Heart left ventricle (tissue), 16 donors: ENCODE data around the gene CEMIP2. TPM values are rescaled to one million over a fixed set of nuclear protein-coding genes. Genes with fewer than 3 reads are reported as not detected.
"Not testable (repeated sequence)": the region's sequence is repeated elsewhere in the genome, so short reads cannot be mapped to it uniquely, and the experiment has no call there.

ENCODE experiments used
- ATAC-seq, 4 donors: fragments of 200-7000 bp; cut with Tn5 transposase; one replicate each; pipeline ENCODE4 v1.9.1; 2020 to 2022; ENCODE audit warnings: moderate library complexity in 4 of 4, mild to moderate bottlenecking in 3 of 4, moderate number of reproducible peaks in 1 of 4
- DNase-seq, 5 donors: peaks; one replicate each; pipeline ENCODE4 v3.0.0-alpha.2; 2020
- H3K27ac ChIP-seq, 12 donors: fragments of 200-600 bp; sonication (generic) in 4 of 12; one replicate each; pipeline versions ENCODE4 v1.5.0 to v1.8.0; 2016 to 2022; ENCODE audit warnings: mild to moderate bottlenecking in 2 of 12
- H3K27me3 ChIP-seq, 9 donors: fragments of 200-600 bp; sonication (generic) in 2 of 9; one replicate each; pipeline versions ENCODE4 v1.5.1 to v1.8.0; 2016 to 2022; ENCODE audit warnings: mild to moderate bottlenecking in 3 of 9
- H3K36me3 ChIP-seq, 9 donors: fragments of 200-600 bp; sonication (generic) in 2 of 9; one replicate each; pipeline versions ENCODE4 v1.5.0 to v1.8.0; 2018 to 2022; ENCODE audit warnings: mild to moderate bottlenecking in 2 of 9
- H3K4me1 ChIP-seq, 12 donors: fragments of 200-600 bp; sonication (generic) in 4 of 12; one replicate each; pipeline versions ENCODE4 v1.5.0 to v1.8.0; 2016 to 2022; ENCODE audit warnings: mild to moderate bottlenecking in 3 of 12
- H3K4me3 ChIP-seq, 12 donors: fragments of 200-600 bp; sonication (generic) in 4 of 12; one replicate each; pipeline versions ENCODE4 v1.5.0 to v1.8.0; 2017 to 2022; ENCODE audit warnings: mild to moderate bottlenecking in 9 of 12, moderate library complexity in 4 of 12
- H3K9me3 ChIP-seq, 12 donors: fragments of 200-600 bp; sonication (generic) in 4 of 12; one replicate each; pipeline versions ENCODE4 v1.5.0 to v1.8.0; 2016 to 2022; ENCODE audit warnings: mild to moderate bottlenecking in 1 of 12
- POLR2A ChIP-seq, 2 donors: fragments of 450-650 bp; IDR thresholded peaks; one replicate each; pipeline ENCODE4 v1.6.1; 2017; ENCODE audit warnings: antibody characterized with exemption in 2 of 2, mild to moderate bottlenecking in 2 of 2, moderate library complexity in 2 of 2
- WGBS, 4 donors: extraction: QIAGEN DNeasy Blood & Tissue Kit in 2 of 4; methylation state at CpG; one replicate each; pipeline versions ENCODE4 v1.1.5 to v1.1.7; 2013 to 2018; 5-methylcytosine and 5-hydroxymethylcytosine counted together
- intact Hi-C, 10 donors: fragments of 100-400 bp; cut with DNase I; formaldehyde crosslinking; loops; one replicate each; pipeline versions ENCODE4 v1.11.1 to v1.14.2; 2022
- polyA plus RNA-seq, 2 donors: library from polyadenylated mRNA; stranded (reverse); fragments of 200-250 nt; gene quantifications; one replicate each; pipeline ENCODE4 v1.2.3, GENCODE V29; 2013
- total RNA-seq, 9 donors: library from RNA; depleted of rRNA in 2 of 9; stranded (reverse); fragments of >200 nt in 2 of 9; fragmentation: NEBNext Ultra II Directional in 3 of 9; extraction: Animal tissue kit (Norgen Biotek cat#: 25700) in 3 of 9; gene quantifications; one replicate each; pipeline versions ENCODE4 v1.1.0 to v1.2.4, GENCODE V29; 2016 to 2023
- TF ChIP-seq, protein P1 (sequence below), 12 donors: fragments of 200-600 bp; sonication (generic) in 4 of 12; IDR thresholded peaks; one replicate each; pipeline versions ENCODE4 v1.5.0 to v1.8.0; 2018 to 2022; ENCODE audit warnings: antibody characterized with exemption in 12 of 12, mild to moderate bottlenecking in 5 of 12
- donor health status: ischemic (EF 13 %, LVEDD 7.1; RV severe dilation, severe dysfunction).
- donor health status: healthy with polysubstance abuse.
- donor health status: DM: no; HTN: yes; CAD: no.
- donor health status: DM: no; HTN: no; CAD: no.
- donor health status: ischemic (EF 25% LVEDD 6.9; RV normal size, moderate dysfunction).
- donor health status: ischemic (EF 25% LVEDD 5.7; RV mildly dilated, moderate dysfunction).
- donor health status: healthy.
- donor health status: DM: yes; HTN: yes; CAD: no.
- donor health status: ischemic (EF 35%, LVEDD 5.7; RV mildly dilated, moderate dysfunction).
- donor health status: nonischemic (EF 11% LVEDD 7.7; RV severe dilation, severe dysfunction).
- donor health status: DM: yes; HTN: yes; CAD: no.
- donor health status: PGD.
- donor health status: ischemic (EF 29% LVEDD 5.4; RV normal size, mild dysfunction).
- donor health status: nonischemic (EF 23%, LVEDD 6.1; RV moderate dilation, normal function).

Gene CEMIP2
- total and polyA plus RNA-seq, 11 donors = 5.8 to 49.3 (median 7.4) TPM

DNA sequence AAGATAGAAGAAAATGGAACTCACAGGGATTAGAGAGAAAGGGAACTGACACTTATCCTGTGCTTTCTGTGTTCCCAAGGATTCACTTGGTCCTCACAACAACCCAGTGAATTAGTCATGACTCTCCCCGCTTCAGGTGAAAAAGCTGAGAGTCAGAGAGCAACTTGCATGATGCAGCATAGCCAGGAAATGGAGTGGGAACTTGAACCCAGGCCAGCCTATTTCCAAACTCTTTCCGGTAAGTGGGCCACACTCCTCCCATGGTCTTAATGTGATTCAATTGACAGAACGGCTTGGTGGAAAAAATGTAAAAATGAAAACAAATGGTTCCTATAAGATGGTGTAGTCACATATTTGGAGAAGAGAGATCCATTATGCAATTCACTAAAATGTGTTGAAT lies 45.9 kb upstream of the CEMIP2 start:
- Histone ChIP-seq H3K9me3 (no peaks in the 10 kb centered on the region), H3K27me3 (no peaks in the 10 kb centered on the region), H3K4me1 (peaks cover 0 to 14% (median 6%) of the 10 kb centered on the region in 12 donors), H3K36me3 (no peaks in the 10 kb centered on the region), H3K27ac (peak overlapping the region in 2 of 12 donors; percentile 1 to 5), H3K4me3 (no peak overlapping the region)
- intact Hi-C loops = loop anchor here in 6 of 10 donors (5.0 to 10.0 kb wide), 7 partner anchors 47 to 529 kb away; partner anchors contain the start of genes ABHD17B (in 2 of the 6), C9orf85 (in 2 of the 6) and CEMIP2 (in 1 of the 6)
- TF ChIP-seq, protein P1, sequence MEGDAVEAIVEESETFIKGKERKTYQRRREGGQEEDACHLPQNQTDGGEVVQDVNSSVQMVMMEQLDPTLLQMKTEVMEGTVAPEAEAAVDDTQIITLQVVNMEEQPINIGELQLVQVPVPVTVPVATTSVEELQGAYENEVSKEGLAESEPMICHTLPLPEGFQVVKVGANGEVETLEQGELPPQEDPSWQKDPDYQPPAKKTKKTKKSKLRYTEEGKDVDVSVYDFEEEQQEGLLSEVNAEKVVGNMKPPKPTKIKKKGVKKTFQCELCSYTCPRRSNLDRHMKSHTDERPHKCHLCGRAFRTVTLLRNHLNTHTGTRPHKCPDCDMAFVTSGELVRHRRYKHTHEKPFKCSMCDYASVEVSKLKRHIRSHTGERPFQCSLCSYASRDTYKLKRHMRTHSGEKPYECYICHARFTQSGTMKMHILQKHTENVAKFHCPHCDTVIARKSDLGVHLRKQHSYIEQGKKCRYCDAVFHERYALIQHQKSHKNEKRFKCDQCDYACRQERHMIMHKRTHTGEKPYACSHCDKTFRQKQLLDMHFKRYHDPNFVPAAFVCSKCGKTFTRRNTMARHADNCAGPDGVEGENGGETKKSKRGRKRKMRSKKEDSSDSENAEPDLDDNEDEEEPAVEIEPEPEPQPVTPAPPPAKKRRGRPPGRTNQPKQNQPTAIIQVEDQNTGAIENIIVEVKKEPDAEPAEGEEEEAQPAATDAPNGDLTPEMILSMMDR (IDR thresholded peaks at IDR 0.05) = no peak
- TF ChIP-seq POLR2A (IDR thresholded peaks at IDR 0.05) = no peak
- WGBS, 4 donors = 57 to 71% (median 62%) methylated on average over 3 of the region's 3 CpGs
- DNase-seq (peak in 4 of 5 donors; percentile 21 to 41 (median 35)), ATAC-seq (peak in 3 of 4 donors; percentile 41 to 73 (median 59))

DNA sequence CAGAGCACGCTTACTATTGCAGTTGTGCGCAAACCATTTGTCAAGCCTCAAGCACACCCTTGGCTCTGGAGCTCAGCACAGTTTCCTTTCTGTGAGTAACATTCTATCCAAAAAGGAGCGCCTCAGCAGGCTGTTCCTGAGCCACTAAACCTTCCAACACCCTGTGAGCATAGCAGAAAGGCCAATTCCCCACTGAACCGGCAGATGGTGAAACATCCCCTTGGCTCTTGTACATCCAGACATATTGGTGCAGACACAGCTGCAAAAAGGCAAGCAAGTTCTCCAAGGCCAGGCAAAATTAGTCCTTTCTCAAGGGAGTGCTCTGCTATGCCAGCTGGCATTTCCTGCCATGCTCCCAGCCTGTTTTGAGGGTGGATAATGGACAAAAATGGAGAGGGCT lies 44.1 kb upstream of the CEMIP2 start:
- TF ChIP-seq POLR2A (IDR thresholded peaks at IDR 0.05) = no peak
- TF ChIP-seq, protein P1 (IDR thresholded peaks at IDR 0.05) = peak in 3 of 12 donors; percentile 23 to 32 (median 24)
- Histone ChIP-seq H3K27ac (peak overlapping the region in 4 of 12 donors; percentile 11 to 37 (median 24)), H3K36me3 (no peaks in the 10 kb centered on the region), H3K9me3 (no peaks in the 10 kb centered on the region), H3K4me1 (peaks cover 0 to 14% (median 6%) of the 10 kb centered on the region in 12 donors), H3K27me3 (no peaks in the 10 kb centered on the region), H3K4me3 (no peak overlapping the region)
- intact Hi-C loops = loop anchor here in 6 of 10 donors (5.0 to 10.0 kb wide), 7 partner anchors 45 to 528 kb away; partner anchors contain the start of genes ABHD17B (in 2 of the 6), C9orf85 (in 2 of the 6) and CEMIP2 (in 1 of the 6)
- DNase-seq (peak in 4 of 5 donors; percentile 23 to 67 (median 42)), ATAC-seq (peak; percentile 65 to 93 (median 82))
- 64 to 89% (median 79%) methylated on average over 3 to 4 of the region's 4 CpGs for WGBS, 4 donors

DNA sequence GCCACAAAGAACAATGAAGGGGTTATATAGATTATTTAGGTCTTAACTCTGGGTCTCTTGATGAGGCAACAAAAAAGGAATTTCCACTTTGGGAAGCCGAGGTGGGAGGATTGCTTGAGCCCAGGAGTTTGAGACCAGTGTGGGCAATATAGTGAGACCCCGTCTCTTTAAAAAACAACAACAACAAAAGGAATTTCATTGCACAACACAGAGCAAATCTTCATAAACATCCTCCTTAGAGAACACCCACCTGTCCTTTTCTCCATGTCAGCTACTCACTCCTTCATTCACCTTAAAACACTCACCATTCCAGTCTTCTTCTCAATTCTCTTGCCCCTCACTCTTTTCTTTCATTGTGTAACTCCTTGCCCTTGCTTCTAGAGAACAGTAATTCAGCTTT lies 39.8 kb upstream of the CEMIP2 start:
- Histone ChIP-seq H3K4me3 (no peak overlapping the region), H3K27ac (no peak overlapping the region), H3K27me3 (no peaks in the 10 kb centered on the region), H3K36me3 (no peaks in the 10 kb centered on the region), H3K9me3 (no peaks in the 10 kb centered on the region), H3K4me1 (peaks cover 0 to 12% (median 4%) of the 10 kb centered on the region in 12 donors)
- intact Hi-C loops = loop anchor here in 7 of 10 donors (1.0 to 10.0 kb wide), 6 partner anchors 214 to 467 kb away; no protein-coding TSS in a partner anchor
- ATAC-seq (no peak), DNase-seq (no peak)
- 84 to 92% (median 90%) methylated on average over 2 of the region's 2 CpGs for WGBS, 4 donors
- TF ChIP-seq, protein P1 (IDR thresholded peaks at IDR 0.05) = no peak
- no peak for TF ChIP-seq POLR2A (IDR thresholded peaks at IDR 0.05)

DNA sequence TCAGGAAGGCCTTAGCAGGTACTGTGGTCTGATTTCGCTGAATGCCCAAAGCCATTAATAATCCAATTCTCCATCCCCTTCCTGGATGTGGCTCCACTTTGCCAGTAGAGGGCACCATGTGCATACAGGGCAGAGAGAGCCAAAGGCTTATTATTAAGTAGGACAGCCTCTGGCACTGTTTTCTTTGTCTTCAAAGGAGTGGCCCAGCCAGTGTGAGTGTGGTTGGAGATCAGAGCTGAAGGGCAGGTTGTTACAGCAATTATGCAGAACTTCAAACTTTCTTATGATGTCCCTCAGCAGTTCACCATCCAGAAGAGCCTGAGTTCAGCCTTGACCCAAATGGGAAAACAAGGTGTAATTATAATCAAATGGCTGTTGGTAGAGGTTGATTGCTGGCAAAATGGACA lies 38.6 kb upstream of the CEMIP2 start:
- TF ChIP-seq, protein P1 (IDR thresholded peaks at IDR 0.05) = peak; percentile 81 to 95 (median 90)
- TF ChIP-seq POLR2A (IDR thresholded peaks at IDR 0.05) = no peak
- Histone ChIP-seq H3K36me3 (no peaks in the 10 kb centered on the region), H3K4me3 (no peak overlapping the region), H3K27ac (no peak overlapping the region), H3K27me3 (no peaks in the 10 kb centered on the region), H3K4me1 (peaks cover 0 to 8% (median 3%) of the 10 kb centered on the region in 12 donors), H3K9me3 (no peaks in the 10 kb centered on the region)
- DNase-seq (peak in 4 of 5 donors; percentile 60 to 66 (median 62)), ATAC-seq (peak in 3 of 4 donors; percentile 94 to 98 (median 97))
- intact Hi-C loops = loop anchor here (1.0 to 10.0 kb wide), 7 partner anchors 170 to 468 kb away; no protein-coding TSS in a partner anchor
- 7 to 19% (median 13%) methylated on average over 1 of the region's 1 CpG for WGBS, 4 donors

DNA sequence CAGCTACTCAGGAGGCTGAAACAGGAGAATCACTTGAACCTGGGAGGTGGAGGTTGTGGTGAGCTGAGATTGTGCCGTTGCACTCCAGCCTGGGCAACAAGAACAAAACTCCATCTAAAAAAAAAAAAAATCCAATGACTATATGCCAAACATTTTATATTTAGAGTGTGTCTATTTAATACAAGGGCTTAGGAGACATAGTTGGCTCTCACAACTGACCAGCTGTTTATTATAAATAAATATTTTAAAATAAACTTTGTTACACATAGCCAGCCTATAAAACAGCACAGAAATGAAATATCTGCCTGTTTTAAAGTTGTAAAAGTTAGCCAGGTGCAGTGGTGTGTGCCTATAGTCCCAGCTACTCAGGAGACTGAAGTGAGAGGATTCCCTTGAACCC lies 36.8 kb upstream of the CEMIP2 start:
- not testable (repeated sequence) for H3K4me3 ChIP-seq, H3K27me3 ChIP-seq, H3K36me3 ChIP-seq, DNase-seq, H3K27ac ChIP-seq, ATAC-seq, H3K9me3 ChIP-seq, H3K4me1 ChIP-seq
- intact Hi-C loops = loop anchor here in 7 of 10 donors (5.0 to 10.0 kb wide), 4 partner anchors 217 to 470 kb away; no protein-coding TSS in a partner anchor
- 39 to 63% (median 54%) methylated on average over 1 of the region's 1 CpG for WGBS, 4 donors
